CD14-positive monocyte (primary cell): ENCODE measurements around the gene AP1S3. TPM values are rescaled to one million over a fixed set of nuclear protein-coding genes. Genes with fewer than 3 reads are reported as not detected.

ENCODE experiments used
- DNase-seq, 3 donors: peaks; one replicate each; pipeline ENCODE4 v3.0.0-alpha.2; 2011 to 2022
- H2AFZ ChIP-seq: 2 replicates; pipeline ENCODE4 v1.6.0; 2012; ENCODE audit warnings: mild to moderate bottlenecking, low read depth, low read length, inconsistent platforms; ENCODE audit not compliant: insufficient read depth, poor library complexity, severe bottlenecking
- H3K27ac ChIP-seq, 2 donors: 1 replicate in 1 of 2; 2 replicates in 1 of 2; pipeline ENCODE4 v1.5.1; 2012 to 2013; ENCODE audit warnings: low read length in 2 of 2, control low read depth in 1 of 2, inconsistent platforms in 1 of 2, low read depth in 1 of 2, mild to moderate bottlenecking in 1 of 2
- H3K27me3 ChIP-seq, 2 donors: one replicate each; pipeline versions ENCODE4 v1.6.0 to v1.6.1; 2011 to 2013; ENCODE audit warnings: low read length in 2 of 2; ENCODE audit not compliant: control insufficient read depth in 2 of 2, insufficient read depth in 2 of 2
- H3K36me3 ChIP-seq, 2 donors: replicated peaks in 1 of 2; 1 replicate in 1 of 2; 2 replicates in 1 of 2; pipeline versions ENCODE4 v1.5.1 to v1.6.1; 2012 to 2013; ENCODE audit warnings: low read length in 2 of 2, control low read depth in 1 of 2, inconsistent platforms in 1 of 2, mild to moderate bottlenecking in 1 of 2; ENCODE audit not compliant: insufficient read depth in 2 of 2, control insufficient read depth in 1 of 2
- H3K4me1 ChIP-seq, 2 donors: 1 replicate in 1 of 2; 2 replicates in 1 of 2; pipeline versions ENCODE4 v1.5.1 to v1.6.1; 2012 to 2013; ENCODE audit warnings: low read length in 2 of 2, control low read depth in 1 of 2, inconsistent platforms in 1 of 2, mild to moderate bottlenecking in 1 of 2, moderate library complexity in 1 of 2; ENCODE audit not compliant: insufficient read depth in 2 of 2, control insufficient read depth in 1 of 2
- H3K4me2 ChIP-seq: replicated peaks from 2 replicates; pipeline ENCODE3; 2012; ENCODE audit warnings: low read length, moderate library complexity, mild to moderate bottlenecking; ENCODE audit not compliant: poor library complexity, severe bottlenecking; ENCODE audit errors: extremely low read depth
- H3K4me3 ChIP-seq, 3 experiments: fragments of 200-600 bp in 1 of 3; sonication (generic) in 1 of 3; replicated peaks in 1 of 3; 1 replicate in 2 of 3; 2 replicates in 1 of 3; pipeline ENCODE4 v1.5.1; 2011 to 2013; ENCODE audit warnings: low read length in 3 of 3, mild to moderate bottlenecking in 3 of 3, control low read depth in 2 of 3, low read depth in 2 of 3, inconsistent platforms in 1 of 3, moderate library complexity in 1 of 3
- H3K79me2 ChIP-seq: 2 replicates; pipeline ENCODE4 v1.6.0; 2012; ENCODE audit warnings: mild to moderate bottlenecking, control low read depth, inconsistent platforms, low read length, moderate library complexity; ENCODE audit not compliant: insufficient read depth
- H3K9ac ChIP-seq: 2 replicates; pipeline ENCODE4 v1.6.0; 2017; ENCODE audit warnings: low read length, mild to moderate bottlenecking; ENCODE audit not compliant: insufficient read depth, poor library complexity, severe bottlenecking
- H3K9me3 ChIP-seq, 2 donors: replicated peaks in 1 of 2; 1 replicate in 1 of 2; 2 replicates in 1 of 2; pipeline versions ENCODE4 v1.5.1 to v1.6.1; 2012 to 2013; ENCODE audit warnings: low read length in 2 of 2, control low read depth in 1 of 2; ENCODE audit not compliant: control insufficient read depth in 1 of 2, insufficient read depth in 1 of 2
- H4K20me1 ChIP-seq: 2 replicates; pipeline ENCODE4 v1.6.0; 2012; ENCODE audit warnings: mild to moderate bottlenecking, low read length, control low read depth, moderate library complexity; ENCODE audit not compliant: insufficient read depth
- H3K27ac Mint-ChIP-seq, 7 donors: one replicate each; pipeline ENCODE4 v1.8.0; 2020; ENCODE audit warnings: mild to moderate bottlenecking in 7 of 7, mixed read lengths in 7 of 7, moderate library complexity in 6 of 7, inconsistent platforms in 2 of 7
- H3K27me3 Mint-ChIP-seq, 3 donors: one replicate each; pipeline ENCODE4 v1.8.0; 2021 to 2022; ENCODE audit warnings: low read depth in 3 of 3, mild to moderate bottlenecking in 3 of 3, mixed read lengths in 3 of 3, moderate library complexity in 3 of 3, inconsistent platforms in 1 of 3
- H3K36me3 Mint-ChIP-seq, 2 donors: one replicate each; pipeline ENCODE4 v1.8.0; 2020; ENCODE audit warnings: mixed read lengths in 2 of 2, inconsistent platforms in 1 of 2, mild to moderate bottlenecking in 1 of 2
- H3K4me1 Mint-ChIP-seq: one replicate; pipeline ENCODE4 v1.8.0; 2020; ENCODE audit warnings: mild to moderate bottlenecking, mixed read lengths
- H3K4me3 Mint-ChIP-seq, 2 donors: one replicate each; pipeline ENCODE4 v1.8.0; 2020; ENCODE audit warnings: mild to moderate bottlenecking in 2 of 2, mixed read lengths in 2 of 2, moderate library complexity in 1 of 2
- H3K9me3 Mint-ChIP-seq, 7 donors: one replicate each; pipeline ENCODE4 v1.8.0; 2020 to 2022; ENCODE audit warnings: mixed read lengths in 7 of 7, mild to moderate bottlenecking in 6 of 7, moderate library complexity in 6 of 7, inconsistent platforms in 2 of 7
- WGBS: methylation state at CpG from one replicate; pipeline ENCODE4 v1.1.5; 2013; ENCODE audit warnings: missing lambda C conversion rate; ENCODE audit not compliant: insufficient coverage; 5-methylcytosine and 5-hydroxymethylcytosine counted together
- intact Hi-C, 2 donors: fragments of 100-400 bp; cut with micrococcal nuclease; formaldehyde crosslinking; loops; one replicate each; pipeline versions ENCODE4 v1.15.0 to v1.15.1; 2023
- polyA plus RNA-seq, 3 donors: library from polyadenylated mRNA; depleted of rRNA in 1 of 3; unstranded in 2 of 3; stranded (reverse) in 1 of 3; fragments of 300-500 nt in 2 of 3; fragments of >200 nt in 1 of 3; fragmentation: Illumina TruSeq in 2 of 3; gene quantifications; 1 replicate in 2 of 3; 2 replicates in 1 of 3; pipeline ENCODE4 v1.2.3, GENCODE V29; 2012 to 2021
- TF ChIP-seq, protein P1 (sequence below): fragments of 200-600 bp; IDR thresholded peaks from one replicate; pipeline ENCODE4 v1.8.0; 2022; ENCODE audit warnings: antibody characterized with exemption, mild to moderate bottlenecking

The AP1S3 gene
- polyA plus RNA-seq, 3 donors: 0.80 to 1.3 (median 0.81) TPM

DNA sequence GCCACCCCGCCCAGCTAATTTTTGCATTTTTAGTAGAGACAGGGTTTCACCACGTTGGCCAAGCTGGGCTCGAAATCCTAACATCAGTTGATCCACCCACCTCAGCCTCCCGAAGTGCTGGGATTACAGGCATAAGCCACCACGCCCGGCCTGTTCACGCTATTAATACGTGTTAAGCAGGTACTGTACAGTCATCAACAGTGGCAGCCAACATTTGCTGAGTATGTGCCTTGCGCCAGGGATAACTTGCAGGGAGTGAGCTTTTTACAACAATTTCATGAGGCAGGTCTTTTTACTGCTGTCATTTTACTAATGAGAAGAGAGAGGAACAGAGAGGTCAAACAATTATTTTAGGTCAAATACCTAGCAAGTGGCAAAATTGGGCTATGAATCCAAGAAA, 115.2 kb downstream of the AP1S3 start:
- no peaks in the 10 kb centered on the region for H3K4me1 Mint-ChIP-seq
- TF ChIP-seq, protein P1, sequence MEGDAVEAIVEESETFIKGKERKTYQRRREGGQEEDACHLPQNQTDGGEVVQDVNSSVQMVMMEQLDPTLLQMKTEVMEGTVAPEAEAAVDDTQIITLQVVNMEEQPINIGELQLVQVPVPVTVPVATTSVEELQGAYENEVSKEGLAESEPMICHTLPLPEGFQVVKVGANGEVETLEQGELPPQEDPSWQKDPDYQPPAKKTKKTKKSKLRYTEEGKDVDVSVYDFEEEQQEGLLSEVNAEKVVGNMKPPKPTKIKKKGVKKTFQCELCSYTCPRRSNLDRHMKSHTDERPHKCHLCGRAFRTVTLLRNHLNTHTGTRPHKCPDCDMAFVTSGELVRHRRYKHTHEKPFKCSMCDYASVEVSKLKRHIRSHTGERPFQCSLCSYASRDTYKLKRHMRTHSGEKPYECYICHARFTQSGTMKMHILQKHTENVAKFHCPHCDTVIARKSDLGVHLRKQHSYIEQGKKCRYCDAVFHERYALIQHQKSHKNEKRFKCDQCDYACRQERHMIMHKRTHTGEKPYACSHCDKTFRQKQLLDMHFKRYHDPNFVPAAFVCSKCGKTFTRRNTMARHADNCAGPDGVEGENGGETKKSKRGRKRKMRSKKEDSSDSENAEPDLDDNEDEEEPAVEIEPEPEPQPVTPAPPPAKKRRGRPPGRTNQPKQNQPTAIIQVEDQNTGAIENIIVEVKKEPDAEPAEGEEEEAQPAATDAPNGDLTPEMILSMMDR: no peak
- H3K36me3 Mint-ChIP-seq: no peaks in the 10 kb centered on the region
- WGBS: 87% methylated on average over 6 of the region's 9 CpGs
- no peaks in the 10 kb centered on the region for H4K20me1 ChIP-seq
- no peak overlapping the region for H3K27ac ChIP-seq
- peaks cover 2 to 12% (median 4%) of the 10 kb centered on the region in 7 donors for H3K9me3 Mint-ChIP-seq
- H3K27me3 ChIP-seq: no peaks in the 10 kb centered on the region
- no peak overlapping the region for H2AFZ ChIP-seq
- no peak overlapping the region for H3K4me2 ChIP-seq
- no peaks in the 10 kb centered on the region for H3K36me3 ChIP-seq
- no peak overlapping the region for H3K9ac ChIP-seq
- H3K4me1 ChIP-seq: no peaks in the 10 kb centered on the region
- DNase-seq: no peak
- H3K4me3 ChIP-seq: no peak overlapping the region
- peaks cover 2 to 8% (median 5%) of the 10 kb centered on the region in 3 donors for H3K27me3 Mint-ChIP-seq
- intact Hi-C loops: no loop called here
- H3K4me3 Mint-ChIP-seq: no peak overlapping the region
- H3K9me3 ChIP-seq: peaks cover 0 to 4% of the 10 kb centered on the region in 2 donors
- no peaks in the 10 kb centered on the region for H3K79me2 ChIP-seq
- H3K27ac Mint-ChIP-seq: no peak overlapping the region

DNA sequence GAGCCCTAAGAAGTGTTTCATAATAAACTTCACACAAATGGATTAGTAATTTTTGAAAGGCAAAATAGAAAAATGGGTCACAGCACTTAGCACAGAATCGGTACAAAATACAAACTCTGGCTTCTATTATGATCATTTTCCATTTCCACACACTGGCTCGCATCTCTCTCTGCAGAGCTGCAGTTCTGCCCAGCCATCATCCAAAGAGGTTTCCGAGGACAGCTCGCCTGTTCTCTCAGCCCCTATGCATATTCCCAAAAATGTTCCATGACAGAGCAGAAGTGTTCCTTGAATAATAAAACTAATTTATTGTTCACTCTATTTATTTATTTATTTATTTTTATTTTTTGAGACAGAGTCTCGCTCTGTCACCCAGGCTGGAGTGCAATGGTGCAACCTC, 115.6 kb downstream of the AP1S3 start:
- no CpG with 5 or more reads among the region's 5 CpGs for WGBS
- Mint-ChIP-seq H3K27ac (no peak overlapping the region), H3K27me3 (peaks cover 2 to 8% (median 5%) of the 10 kb centered on the region in 3 donors), H3K4me1 (no peaks in the 10 kb centered on the region), H3K36me3 (no peaks in the 10 kb centered on the region), H3K9me3 (peaks cover 4 to 17% (median 5%) of the 10 kb centered on the region in 7 donors), H3K4me3 (no peak overlapping the region)
- no peaks in the 10 kb centered on the region for H3K27me3 ChIP-seq
- no peak overlapping the region for H3K27ac ChIP-seq
- H3K36me3 ChIP-seq: no peaks in the 10 kb centered on the region
- no peak overlapping the region for H3K4me2 ChIP-seq
- no peak overlapping the region for H3K9ac ChIP-seq
- H2AFZ ChIP-seq: no peak overlapping the region
- H3K4me3 ChIP-seq: no peak overlapping the region
- TF ChIP-seq, protein P1: no peak
- H3K9me3 ChIP-seq: peaks cover under 1 to 8% of the 10 kb centered on the region in 2 donors
- no peaks in the 10 kb centered on the region for H4K20me1 ChIP-seq
- DNase-seq: no peak
- intact Hi-C loops: no loop called here
- H3K4me1 ChIP-seq: no peaks in the 10 kb centered on the region
- no peaks in the 10 kb centered on the region for H3K79me2 ChIP-seq
